ENCODE measurements around the gene RPS6KA2.

RPS6KA2 gene

GRCh38 chr6:166624275-166624674 lies 2.8 kb downstream of the RPS6KA2 start:
- DNase-seq (ENCODE audit: low read depth), result no peak
- no peak overlapping the region for H3K4me3 ChIP-seq (ENCODE audit: low read depth, low read length)
- no peak for TF ChIP-seq CTCF (IDR thresholded peaks at IDR 0.05; ENCODE audit: control insufficient read depth, extremely low read depth, insufficient read depth)

- DNase-seq (ENCODE audit: low read depth), result no peak
- no peak overlapping the region for H3K4me3 ChIP-seq (ENCODE audit: low read depth, low read length)
- TF ChIP-seq CTCF (IDR thresholded peaks at IDR 0.05; ENCODE audit: control insufficient read depth, extremely low read depth, insufficient read depth), result no peak
These were observed 3.7 kb downstream of the RPS6KA2 start for GRCh38 chr6:166623318-166623717.

- TF ChIP-seq CTCF (IDR thresholded peaks at IDR 0.05; ENCODE audit: control insufficient read depth, extremely low read depth, insufficient read depth), result no peak
- no peak for DNase-seq (ENCODE audit: low read depth)
- no peak overlapping the region for H3K4me3 ChIP-seq (ENCODE audit: low read depth, low read length)
These were observed 5.9 kb downstream of the RPS6KA2 start for GRCh38 chr6:166621114-166621540.

GRCh38 chr6:166620478-166621113 lies 6.5 kb downstream of the RPS6KA2 start:
- TF ChIP-seq CTCF (IDR thresholded peaks at IDR 0.05; ENCODE audit: control insufficient read depth, extremely low read depth, insufficient read depth), result no peak
- DNase-seq (ENCODE audit: low read depth), result no peak
- H3K4me3 ChIP-seq (ENCODE audit: low read depth, low read length), result no peak overlapping the region

- DNase-seq (ENCODE audit: low read depth), result no peak
- H3K4me3 ChIP-seq (ENCODE audit: low read depth, low read length), result no peak overlapping the region
- no peak for TF ChIP-seq CTCF (IDR thresholded peaks at IDR 0.05; ENCODE audit: control insufficient read depth, extremely low read depth, insufficient read depth)
These were observed 7.1 kb downstream of the RPS6KA2 start for GRCh38 chr6:166619912-166620311.

GRCh38 chr6:166618866-166619761 lies 7.9 kb downstream of the RPS6KA2 start:
- no peak for DNase-seq (ENCODE audit: low read depth)
- no peak overlapping the region for H3K4me3 ChIP-seq (ENCODE audit: low read depth, low read length)
- no peak for TF ChIP-seq CTCF (IDR thresholded peaks at IDR 0.05; ENCODE audit: control insufficient read depth, extremely low read depth, insufficient read depth)

Measured in LNCaP clone FGC (cell line).